Measurements from ENCODE around the gene CD80.

The CD80 gene

GRCh38 chr3:119485563-119485962 lies 73.9 kb downstream of the CD80 start:
- POLR2A ChIA-PET, result no interaction called here
- no peak for DNase-seq (ENCODE audit: extremely low spot score)
- TF ChIP-seq, protein P1, sequence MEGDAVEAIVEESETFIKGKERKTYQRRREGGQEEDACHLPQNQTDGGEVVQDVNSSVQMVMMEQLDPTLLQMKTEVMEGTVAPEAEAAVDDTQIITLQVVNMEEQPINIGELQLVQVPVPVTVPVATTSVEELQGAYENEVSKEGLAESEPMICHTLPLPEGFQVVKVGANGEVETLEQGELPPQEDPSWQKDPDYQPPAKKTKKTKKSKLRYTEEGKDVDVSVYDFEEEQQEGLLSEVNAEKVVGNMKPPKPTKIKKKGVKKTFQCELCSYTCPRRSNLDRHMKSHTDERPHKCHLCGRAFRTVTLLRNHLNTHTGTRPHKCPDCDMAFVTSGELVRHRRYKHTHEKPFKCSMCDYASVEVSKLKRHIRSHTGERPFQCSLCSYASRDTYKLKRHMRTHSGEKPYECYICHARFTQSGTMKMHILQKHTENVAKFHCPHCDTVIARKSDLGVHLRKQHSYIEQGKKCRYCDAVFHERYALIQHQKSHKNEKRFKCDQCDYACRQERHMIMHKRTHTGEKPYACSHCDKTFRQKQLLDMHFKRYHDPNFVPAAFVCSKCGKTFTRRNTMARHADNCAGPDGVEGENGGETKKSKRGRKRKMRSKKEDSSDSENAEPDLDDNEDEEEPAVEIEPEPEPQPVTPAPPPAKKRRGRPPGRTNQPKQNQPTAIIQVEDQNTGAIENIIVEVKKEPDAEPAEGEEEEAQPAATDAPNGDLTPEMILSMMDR (IDR thresholded peaks at IDR 0.05; ENCODE audit: control extremely low read depth, extremely low read depth, low read depth, missing control alignments), result no peak
- CTCF ChIA-PET, result interaction anchor here (1.5 to 3.6 kb wide), 5 partner anchors 8 to 21 kb away, joined by 4 to 13 read pairs (median 7); no protein-coding TSS in a partner anchor

DNA sequence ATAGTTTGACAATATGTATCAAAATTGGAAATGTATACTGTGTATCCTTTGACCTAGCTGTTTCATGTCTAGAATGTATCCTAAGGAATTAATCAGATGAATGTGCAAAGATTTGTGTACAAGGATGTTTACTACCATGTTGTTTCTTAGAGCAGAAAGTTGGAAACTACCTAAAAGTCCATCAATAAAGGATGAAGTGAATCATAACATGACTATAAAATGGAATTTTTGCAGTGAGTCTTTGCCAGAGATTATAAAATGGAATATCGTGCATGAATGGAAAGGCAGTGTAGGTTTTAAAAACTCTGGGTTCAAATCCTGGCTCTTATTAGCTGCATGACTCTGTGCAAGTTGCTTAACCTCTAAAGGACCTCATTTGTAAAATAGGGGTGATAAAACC lies 76.3 kb downstream of the CD80 start:
- TF ChIP-seq, protein P1 (IDR thresholded peaks at IDR 0.05; ENCODE audit: control extremely low read depth, extremely low read depth, low read depth, missing control alignments), result no peak
- no peak for DNase-seq (ENCODE audit: extremely low spot score)
- ChIA-PET CTCF (interaction anchor here (2.9 to 3.6 kb wide), 2 partner anchors 11 kb away, joined by 10 to 13 read pairs; no protein-coding TSS in a partner anchor), POLR2A (no interaction called here)

GRCh38 chr3:119481079-119481478 lies 78.3 kb downstream of the CD80 start:
- POLR2A ChIA-PET, result no interaction called here
- no peak for DNase-seq (ENCODE audit: extremely low spot score)
- CTCF ChIA-PET, result interaction anchor here (1.4 kb wide), 1 partner anchor 8 kb away, joined by 5 read pairs; no protein-coding TSS in a partner anchor
- TF ChIP-seq, protein P1 (IDR thresholded peaks at IDR 0.05; ENCODE audit: control extremely low read depth, extremely low read depth, low read depth, missing control alignments), result no peak

Data from GM10248 (cell line).